Measurements from ENCODE around the gene THOP1.

- peak; percentile 27 for TF ChIP-seq POLR2A (IDR thresholded peaks at IDR 0.05)
- TF ChIP-seq CTCF (IDR thresholded peaks at IDR 0.05) = peak; percentile 96 to 100 (median 98)
Measured at GRCh38 chr19:2819540-2820111, 34.3 kb downstream of the THOP1 start, which contains the start of gene ZNF554.
